ENCODE measurements around the gene CPSF7. TPM values are rescaled to one million over a fixed set of nuclear protein-coding genes. Genes with fewer than 3 reads are reported as not detected.

The CPSF7 gene
- 60.7 TPM for polyA plus RNA-seq (2012; ENCODE audit: insufficient read depth, insufficient read length, low read depth)

GRCh38 chr11:61429691-61430582, at the start of gene CPSF7, which contains the start of gene SDHAF2:
Gene CPSF7, minus strand, starts transcription at chr11:61429975. Its CDS starts 740 bp downstream, at chr11:61429235.
Gene SDHAF2, plus strand, starts transcription at chr11:61430124. Its CDS starts 23 bp downstream, at chr11:61430147.
- TF ChIP-seq CTCF (IDR thresholded peaks at IDR 0.05; ENCODE audit: low read depth, low read length) = no peak
- peak within 1 kb of the TSS; percentile 95 for H3K4me3 ChIP-seq (ENCODE audit: low read depth, low read length)
- peak; percentile 93 for DNase-seq
- H3K27me3 ChIP-seq = no peaks in the 10 kb centered on the region
- no peaks in the 10 kb centered on the region for H3K9me3 ChIP-seq
- H3K36me3 ChIP-seq = peaks cover 13% of the 10 kb centered on the region
- H3K4me1 ChIP-seq = no peaks in the 10 kb centered on the region; the same call in 1 of the 2 replicates

GRCh38 chr11:61477727-61478148, 48.0 kb upstream of the CPSF7 start:
- H3K9me3 ChIP-seq = no peaks in the 10 kb centered on the region
- no peak overlapping the region for H3K4me3 ChIP-seq (ENCODE audit: low read depth, low read length)
- no peaks in the 10 kb centered on the region for H3K27me3 ChIP-seq
- DNase-seq = peak; percentile 42
- H3K4me1 ChIP-seq = peaks cover 4% of the 10 kb centered on the region; the same call in 1 of the 2 replicates
- H3K36me3 ChIP-seq = no peaks in the 10 kb centered on the region
- TF ChIP-seq CTCF (IDR thresholded peaks at IDR 0.05; ENCODE audit: low read depth, low read length) = peak; percentile 65

GRCh38 chr11:61477126-61477525, 47.4 kb upstream of the CPSF7 start:
- Histone ChIP-seq H3K36me3 (no peaks in the 10 kb centered on the region), H3K9me3 (no peaks in the 10 kb centered on the region), H3K4me1 (peaks cover 4% of the 10 kb centered on the region; the same call in 1 of the 2 replicates), H3K4me3 (ENCODE audit: low read depth, low read length) (no peak overlapping the region), H3K27me3 (no peaks in the 10 kb centered on the region)
- TF ChIP-seq CTCF (IDR thresholded peaks at IDR 0.05; ENCODE audit: low read depth, low read length) = no peak
- no peak for DNase-seq

GRCh38 chr11:61476371-61476770, 46.6 kb upstream of the CPSF7 start:
- TF ChIP-seq CTCF (IDR thresholded peaks at IDR 0.05; ENCODE audit: low read depth, low read length) = no peak
- no peak for DNase-seq
- peaks cover 4% of the 10 kb centered on the region; the same call in 1 of the 2 replicates for H3K4me1 ChIP-seq
- no peak overlapping the region for H3K4me3 ChIP-seq (ENCODE audit: low read depth, low read length)
- H3K9me3 ChIP-seq = no peaks in the 10 kb centered on the region
- no peaks in the 10 kb centered on the region for H3K27me3 ChIP-seq
- H3K36me3 ChIP-seq = no peaks in the 10 kb centered on the region

- no peaks in the 10 kb centered on the region for H3K27me3 ChIP-seq
- no peaks in the 10 kb centered on the region for H3K9me3 ChIP-seq
- no peak for TF ChIP-seq CTCF (IDR thresholded peaks at IDR 0.05; ENCODE audit: low read depth, low read length)
- no peak overlapping the region for H3K4me3 ChIP-seq (ENCODE audit: low read depth, low read length)
- no peaks in the 10 kb centered on the region for H3K36me3 ChIP-seq
- no peaks in the 10 kb centered on the region for H3K4me1 ChIP-seq
- no peak for DNase-seq
Observed at GRCh38 chr11:61475433-61475832, 45.7 kb upstream of the CPSF7 start.

Data from BE2C (cell line).